ENCODE results near the gene NLRP6. TPM values are rescaled to one million over a fixed set of nuclear protein-coding genes. Genes with fewer than 3 reads are reported as not detected.
"Not testable (repeated sequence)": the region's sequence is repeated elsewhere in the genome, so short reads cannot be mapped to it uniquely, and the experiment has no call there.

The NLRP6 gene
- polyA plus RNA-seq, 3 donors: 0.10 to 0.51 (median 0.24) TPM

DNA sequence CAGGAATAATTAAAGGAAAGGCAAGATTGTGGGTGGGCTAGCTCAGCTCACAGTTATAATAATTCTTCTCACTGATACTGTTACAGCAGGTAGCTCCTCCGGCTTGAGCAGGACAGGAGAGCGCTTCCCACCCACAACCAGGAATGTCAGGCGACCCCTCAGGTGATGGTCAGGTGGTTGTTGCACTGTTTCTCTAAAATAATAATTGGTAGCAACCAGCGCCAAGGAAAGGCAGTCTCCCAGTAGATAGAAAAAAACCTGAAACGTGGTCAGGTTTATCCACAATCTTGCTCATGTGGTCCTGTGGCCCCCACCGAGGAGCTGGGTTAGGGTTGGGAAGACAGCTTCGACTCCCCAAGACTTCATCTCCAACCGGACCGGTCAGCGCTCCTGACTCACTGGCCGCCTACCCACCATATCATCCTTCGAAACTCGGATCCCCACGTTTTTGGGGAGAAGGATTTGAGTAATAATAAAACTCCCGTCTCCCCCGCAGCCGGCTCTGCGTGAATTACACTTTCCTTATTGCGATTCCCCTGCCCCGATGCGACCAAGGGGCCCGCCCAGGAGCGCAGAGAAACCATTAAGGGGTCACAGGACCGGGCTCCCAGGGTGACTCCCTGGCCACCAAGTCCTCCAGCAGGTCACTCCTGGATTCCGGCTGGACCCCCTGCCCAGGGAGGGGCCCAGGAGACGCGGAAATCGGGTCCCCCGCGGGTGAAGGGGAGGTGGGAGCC is 39.6 kb downstream of the NLRP6 start:
- H4K20me1 ChIP-seq (ENCODE audit: insufficient read depth, low read length); DNase-seq; intact Hi-C loops (cut with micrococcal nuclease); H3K9me3 Mint-ChIP-seq; H3K9me3 ChIP-seq (replicated peaks in 1 of 2; ENCODE audit: control insufficient read depth in 1 of 2, insufficient read depth in 1 of 2, low read length in 2 of 2); H3K9ac ChIP-seq (ENCODE audit: insufficient read depth, low read length, poor library complexity, severe bottlenecking); H3K4me3 ChIP-seq (replicated peaks in 1 of 3; ENCODE audit: low read depth in 2 of 3, low read length in 3 of 3); H3K36me3 ChIP-seq (replicated peaks in 1 of 2; ENCODE audit: control insufficient read depth in 1 of 2, insufficient read depth in 2 of 2, low read length in 2 of 2); H3K79me2 ChIP-seq (ENCODE audit: insufficient read depth, low read length); H2AFZ ChIP-seq (ENCODE audit: insufficient read depth, low read depth, low read length, poor library complexity, severe bottlenecking); H3K27ac ChIP-seq (ENCODE audit: low read depth in 1 of 2, low read length in 2 of 2); H3K27ac Mint-ChIP-seq: not testable (repeated sequence)
- Mint-ChIP-seq H3K4me3 (peak overlapping the region in 1 of 2 donors; percentile 57), H3K36me3 (peaks cover 9 to 16% of the 10 kb centered on the region in 2 donors), H3K27me3 (ENCODE audit: low read depth in 3 of 3) (peaks cover 17 to 54% (median 49%) of the 10 kb centered on the region in 3 donors), H3K4me1 (peaks cover 42% of the 10 kb centered on the region)
- WGBS (ENCODE audit: insufficient coverage): no CpG with 5 or more reads among the region's 30 CpGs
- TF ChIP-seq, protein P1, sequence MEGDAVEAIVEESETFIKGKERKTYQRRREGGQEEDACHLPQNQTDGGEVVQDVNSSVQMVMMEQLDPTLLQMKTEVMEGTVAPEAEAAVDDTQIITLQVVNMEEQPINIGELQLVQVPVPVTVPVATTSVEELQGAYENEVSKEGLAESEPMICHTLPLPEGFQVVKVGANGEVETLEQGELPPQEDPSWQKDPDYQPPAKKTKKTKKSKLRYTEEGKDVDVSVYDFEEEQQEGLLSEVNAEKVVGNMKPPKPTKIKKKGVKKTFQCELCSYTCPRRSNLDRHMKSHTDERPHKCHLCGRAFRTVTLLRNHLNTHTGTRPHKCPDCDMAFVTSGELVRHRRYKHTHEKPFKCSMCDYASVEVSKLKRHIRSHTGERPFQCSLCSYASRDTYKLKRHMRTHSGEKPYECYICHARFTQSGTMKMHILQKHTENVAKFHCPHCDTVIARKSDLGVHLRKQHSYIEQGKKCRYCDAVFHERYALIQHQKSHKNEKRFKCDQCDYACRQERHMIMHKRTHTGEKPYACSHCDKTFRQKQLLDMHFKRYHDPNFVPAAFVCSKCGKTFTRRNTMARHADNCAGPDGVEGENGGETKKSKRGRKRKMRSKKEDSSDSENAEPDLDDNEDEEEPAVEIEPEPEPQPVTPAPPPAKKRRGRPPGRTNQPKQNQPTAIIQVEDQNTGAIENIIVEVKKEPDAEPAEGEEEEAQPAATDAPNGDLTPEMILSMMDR (IDR thresholded peaks at IDR 0.05): peak; percentile 25
- Histone ChIP-seq H3K4me1 (ENCODE audit: control insufficient read depth in 1 of 2, insufficient read depth in 2 of 2, low read length in 2 of 2) (peaks cover 39 to 56% of the 10 kb centered on the region in 2 donors), H3K4me2 (replicated peaks; ENCODE audit: extremely low read depth, low read length, poor library complexity, severe bottlenecking) (peak overlapping the region; percentile 22), H3K27me3 (ENCODE audit: control insufficient read depth in 2 of 2, insufficient read depth in 2 of 2, low read length in 2 of 2) (peaks cover 4 to 36% of the 10 kb centered on the region in 2 donors)

DNA sequence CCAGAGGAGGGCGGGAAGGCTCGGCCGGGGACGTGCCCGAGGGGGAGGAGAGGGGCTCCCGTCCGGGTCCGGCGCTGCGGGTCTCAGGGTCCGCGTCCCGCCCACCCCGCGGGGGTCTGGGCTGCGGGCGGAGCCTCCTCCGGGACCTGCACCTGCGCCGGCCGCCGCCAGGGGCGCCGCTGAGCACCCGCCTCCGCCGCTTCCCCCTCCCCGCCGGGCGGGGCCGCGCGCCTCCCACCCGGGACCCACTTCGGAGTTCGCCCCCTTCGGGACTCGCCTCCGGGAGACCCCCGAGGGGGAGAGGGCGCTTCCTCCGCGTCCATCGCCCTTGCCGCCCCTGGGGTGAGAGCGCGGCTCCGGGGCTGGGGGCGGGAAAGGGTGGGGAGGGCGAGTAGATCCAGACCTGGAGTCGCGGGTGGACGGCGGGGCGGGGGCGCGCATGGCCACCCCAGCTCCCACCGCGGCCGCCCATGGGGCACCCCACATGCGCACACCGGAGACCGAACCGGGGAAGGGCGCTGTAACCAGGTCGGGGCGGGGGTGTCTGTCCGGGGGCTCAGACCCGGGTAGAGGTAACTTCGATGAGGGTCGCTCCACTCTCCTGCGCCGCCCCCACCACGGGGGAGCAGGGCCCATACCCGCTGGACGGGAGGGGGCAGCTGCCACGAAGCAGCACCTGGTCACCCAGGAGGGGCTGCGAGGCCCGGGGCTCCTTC is 40.4 kb downstream of the NLRP6 start:
- H3K36me3 ChIP-seq (replicated peaks in 1 of 2; ENCODE audit: control insufficient read depth in 1 of 2, insufficient read depth in 2 of 2, low read length in 2 of 2); H3K27ac Mint-ChIP-seq; H3K9me3 Mint-ChIP-seq; H3K4me3 Mint-ChIP-seq; H3K9me3 ChIP-seq (replicated peaks in 1 of 2; ENCODE audit: control insufficient read depth in 1 of 2, insufficient read depth in 1 of 2, low read length in 2 of 2); DNase-seq; H3K27ac ChIP-seq (ENCODE audit: low read depth in 1 of 2, low read length in 2 of 2); H2AFZ ChIP-seq (ENCODE audit: insufficient read depth, low read depth, low read length, poor library complexity, severe bottlenecking); intact Hi-C loops (cut with micrococcal nuclease); H4K20me1 ChIP-seq (ENCODE audit: insufficient read depth, low read length); H3K79me2 ChIP-seq (ENCODE audit: insufficient read depth, low read length): not testable (repeated sequence)
- H3K36me3 Mint-ChIP-seq: peaks cover 6 to 16% of the 10 kb centered on the region in 2 donors
- TF ChIP-seq, protein P1 (IDR thresholded peaks at IDR 0.05): peak; percentile 22
- H3K4me1 Mint-ChIP-seq: peaks cover 34% of the 10 kb centered on the region
- H3K4me2 ChIP-seq (replicated peaks; ENCODE audit: extremely low read depth, low read length, poor library complexity, severe bottlenecking): peak overlapping the region; percentile 60
- H3K27me3 Mint-ChIP-seq (ENCODE audit: low read depth in 3 of 3): peaks cover 17 to 54% (median 46%) of the 10 kb centered on the region in 3 donors
- peak overlapping the region; percentile 18 to 85 (median 53) for H3K4me3 ChIP-seq (replicated peaks in 1 of 3; ENCODE audit: low read depth in 2 of 3, low read length in 3 of 3)
- peaks cover 4 to 36% of the 10 kb centered on the region in 2 donors for H3K27me3 ChIP-seq (ENCODE audit: control insufficient read depth in 2 of 2, insufficient read depth in 2 of 2, low read length in 2 of 2)
- H3K4me1 ChIP-seq (ENCODE audit: control insufficient read depth in 1 of 2, insufficient read depth in 2 of 2, low read length in 2 of 2): peaks cover 32 to 48% of the 10 kb centered on the region in 2 donors
- no CpG with 5 or more reads among the region's 79 CpGs for WGBS (ENCODE audit: insufficient coverage)
- peak overlapping the region; percentile 51 for H3K9ac ChIP-seq (ENCODE audit: insufficient read depth, low read length, poor library complexity, severe bottlenecking)

DNA sequence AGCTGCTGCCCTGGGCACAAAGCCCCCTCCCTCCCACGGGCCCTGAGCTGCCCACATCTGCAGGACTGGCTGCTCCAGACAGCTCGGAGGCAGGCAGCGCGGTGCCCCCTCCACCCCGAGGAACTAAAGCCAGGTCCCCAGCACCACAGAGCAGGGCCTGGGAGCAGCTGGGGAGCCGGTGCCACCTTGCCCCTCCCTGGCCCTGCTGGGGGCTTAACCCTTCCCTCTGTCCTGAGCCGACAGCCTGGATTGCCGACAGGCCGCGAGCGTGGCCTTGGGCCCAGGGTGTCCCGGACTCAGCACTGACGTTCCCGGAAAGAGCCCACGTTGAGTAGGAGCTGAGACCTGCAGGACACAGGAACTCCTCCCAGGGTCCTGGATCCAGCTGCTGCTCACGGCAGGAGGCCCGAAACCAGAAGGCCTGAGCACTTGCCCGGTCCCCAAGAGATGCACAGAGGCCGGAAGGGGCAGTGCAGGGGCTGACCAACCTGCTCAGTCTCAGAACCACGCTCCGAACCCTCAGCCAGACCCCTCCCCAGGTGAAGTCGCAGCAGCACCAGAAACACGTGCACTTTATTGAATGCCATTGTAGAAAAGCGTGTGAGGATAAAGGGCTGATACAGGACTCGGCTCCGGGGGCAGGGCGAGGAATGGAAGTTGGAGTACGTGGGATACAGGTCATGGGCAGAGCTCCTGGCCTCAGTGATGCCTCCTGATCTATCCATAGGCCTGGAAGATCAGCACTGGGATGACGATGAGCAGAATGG is 41.1 kb downstream of the NLRP6 start:
- H3K79me2 ChIP-seq (ENCODE audit: insufficient read depth, low read length); DNase-seq; H3K9me3 ChIP-seq (replicated peaks in 1 of 2; ENCODE audit: control insufficient read depth in 1 of 2, insufficient read depth in 1 of 2, low read length in 2 of 2); intact Hi-C loops (cut with micrococcal nuclease); H3K9me3 Mint-ChIP-seq; H3K36me3 ChIP-seq (replicated peaks in 1 of 2; ENCODE audit: control insufficient read depth in 1 of 2, insufficient read depth in 2 of 2, low read length in 2 of 2); H3K27ac ChIP-seq (ENCODE audit: low read depth in 1 of 2, low read length in 2 of 2); H4K20me1 ChIP-seq (ENCODE audit: insufficient read depth, low read length); H2AFZ ChIP-seq (ENCODE audit: insufficient read depth, low read depth, low read length, poor library complexity, severe bottlenecking): not testable (repeated sequence)
- Histone ChIP-seq H3K4me2 (replicated peaks; ENCODE audit: extremely low read depth, low read length, poor library complexity, severe bottlenecking) (peak overlapping the region; percentile 60), H3K9ac (ENCODE audit: insufficient read depth, low read length, poor library complexity, severe bottlenecking) (peak overlapping the region; percentile 51), H3K27me3 (ENCODE audit: control insufficient read depth in 2 of 2, insufficient read depth in 2 of 2, low read length in 2 of 2) (peaks cover 4 to 36% of the 10 kb centered on the region in 2 donors), H3K4me3 (replicated peaks in 1 of 3; ENCODE audit: low read depth in 2 of 3, low read length in 3 of 3) (peak overlapping the region; percentile 35 to 85 (median 53)), H3K4me1 (ENCODE audit: control insufficient read depth in 1 of 2, insufficient read depth in 2 of 2, low read length in 2 of 2) (peaks cover 25 to 41% of the 10 kb centered on the region in 2 donors)
- WGBS (ENCODE audit: insufficient coverage): 53% methylated on average over 11 of the region's 29 CpGs
- H3K4me1 Mint-ChIP-seq: peaks cover 27% of the 10 kb centered on the region
- peak overlapping the region; percentile 96 to 99 for H3K4me3 Mint-ChIP-seq
- peaks cover 6 to 16% of the 10 kb centered on the region in 2 donors for H3K36me3 Mint-ChIP-seq
- H3K27ac Mint-ChIP-seq: peak overlapping the region in 5 of 7 donors; percentile 46 to 93 (median 68)
- peaks cover 16 to 56% (median 44%) of the 10 kb centered on the region in 3 donors for H3K27me3 Mint-ChIP-seq (ENCODE audit: low read depth in 3 of 3)

Data from CD14-positive monocyte (primary cell).